SK-N-MC (cell line): ENCODE data around the gene MYH13.

ENCODE experiments used
- EZH2 ChIP-seq: fragments of 200-600 bp; sonication (generic); IDR thresholded peaks from one replicate; pipeline ENCODE4 v1.6.1; 2017; ENCODE audit warnings: antibody characterized with exemption
- FOXP2 ChIP-seq: optimal IDR thresholded peaks from 2 replicates; pipeline ENCODE3; 2011; ENCODE audit warnings: mild to moderate bottlenecking, moderate library complexity; ENCODE audit not compliant: insufficient read depth; ENCODE audit errors: extremely low read length, control extremely low read depth
- POLR2AphosphoS5 ChIP-seq: IDR thresholded peaks from 2 replicates; pipeline ENCODE4 v1.6.1; 2012; ENCODE audit warnings: mild to moderate bottlenecking, low read depth, low read length, borderline replicate concordance

- TF ChIP-seq EZH2 (no peak), POLR2AphosphoS5 (no peak), FOXP2 (no peak)
Measured at GRCh38 chr17:10368561-10368960, 4.2 kb downstream of the MYH13 start.
